Endometrial microvascular endothelial cells (primary cell): ENCODE data around the gene CORO2A. TPM values are rescaled to one million over a fixed set of nuclear protein-coding genes. Genes with fewer than 3 reads are reported as not detected.

Source experiments
- in situ Hi-C: cut with HindIII; loops from 2 replicates; pipeline ENCODE4 v1.10.0; 2017; ENCODE audit warnings: low sequenced_read_pairs, low pct_unique_long_range_greater_than_20kb; ENCODE audit errors: inconsistent ontology term
- total RNA-seq: library from RNA; depleted of rRNA; stranded (reverse); fragments of >200 nt; gene quantifications from one replicate; pipeline ENCODE4 v1.2.3, GENCODE V29; 2015; ENCODE audit errors: inconsistent ontology term

The CORO2A gene
- total RNA-seq, 1 donor from 2014 or later = 3.0 TPM

- in situ Hi-C loops = no loop called here
These were observed 37.8 kb downstream of the CORO2A start for GRCh38 chr9:98154678-98155077.

- in situ Hi-C loops = no loop called here
These were observed 39.9 kb downstream of the CORO2A start for GRCh38 chr9:98152526-98152925.

GRCh38 chr9:98150721-98151120, 41.7 kb downstream of the CORO2A start:
- in situ Hi-C loops = no loop called here

- in situ Hi-C loops = no loop called here
These were observed 42.3 kb downstream of the CORO2A start for GRCh38 chr9:98150164-98150563.

- in situ Hi-C loops = no loop called here
These were observed 43.0 kb downstream of the CORO2A start for GRCh38 chr9:98149422-98149821.

GRCh38 chr9:98148486-98148885, 44.0 kb downstream of the CORO2A start:
- in situ Hi-C loops = no loop called here

GRCh38 chr9:98147582-98147981, 44.9 kb downstream of the CORO2A start:
- in situ Hi-C loops = no loop called here

- in situ Hi-C loops = no loop called here
These were observed 46.1 kb downstream of the CORO2A start for GRCh38 chr9:98146101-98146991.

GRCh38 chr9:98144631-98145030, 47.8 kb downstream of the CORO2A start:
- in situ Hi-C loops = no loop called here

- in situ Hi-C loops = no loop called here
These were observed 48.4 kb downstream of the CORO2A start for GRCh38 chr9:98144076-98144475.

- in situ Hi-C loops = no loop called here
These were observed 49.4 kb downstream of the CORO2A start for GRCh38 chr9:98142925-98143481.

GRCh38 chr9:98142182-98142907, 50.1 kb downstream of the CORO2A start:
- in situ Hi-C loops = no loop called here

- in situ Hi-C loops = no loop called here
These were observed 51.9 kb downstream of the CORO2A start for GRCh38 chr9:98140503-98140902.

GRCh38 chr9:98136489-98136888, 55.9 kb downstream of the CORO2A start:
- in situ Hi-C loops = no loop called here

- in situ Hi-C loops = no loop called here
These were observed 56.5 kb downstream of the CORO2A start for GRCh38 chr9:98135938-98136337.

GRCh38 chr9:98135558-98135934, 56.9 kb downstream of the CORO2A start:
- in situ Hi-C loops = no loop called here

GRCh38 chr9:98134702-98135557, 57.5 kb downstream of the CORO2A start:
- in situ Hi-C loops = no loop called here

GRCh38 chr9:98132806-98133631, 59.4 kb downstream of the CORO2A start:
- in situ Hi-C loops = no loop called here
